Caco-2 (cell line): ENCODE measurements around the gene THEM4. TPM values are rescaled to one million over a fixed set of nuclear protein-coding genes. Genes with fewer than 3 reads are reported as not detected.

ENCODE experiments used
- BruUV-seq: library from RNA; stranded (reverse); fragments of 400-500 nt; replicated peaks from 2 replicates; lab custom pipeline; 2021; lab: Mats Ljungman, UMichigan
- CTCF ChIA-PET: fragments of 300-600 bp; sonication (Branson Sonifier 250); formaldehyde crosslinking; loops from one replicate; lab custom pipeline; 2022; ENCODE audit warnings: antibody characterized with exemption; lab: Charles Lee
- POLR2A ChIA-PET: fragments of 300-600 bp; sonication (Branson Sonifier 250); formaldehyde crosslinking; loops from one replicate; lab custom pipeline; 2022; ENCODE audit warnings: antibody characterized with exemption; lab: Charles Lee
- DNase-seq, 2 experiments: peaks; one replicate each; pipeline versions ENCODE4 v3.0.0 to v3.0.0-alpha.2; 2020 to 2022
- H3K27me3 ChIP-seq: replicated peaks from 2 replicates; pipeline ENCODE4 v1.6.0; 2011; ENCODE audit warnings: low read length; ENCODE audit not compliant: control insufficient read depth, insufficient read depth
- H3K36me3 ChIP-seq: 2 replicates; pipeline ENCODE4 v1.5.1; 2011; ENCODE audit warnings: low read length; ENCODE audit not compliant: control insufficient read depth, insufficient read depth
- H3K4me1 ChIP-seq: fragments of 250-450 bp; sonication (Bioruptor Pico); 2 replicates; pipeline ENCODE4 v1.5.1; 2020; ENCODE audit warnings: mild to moderate bottlenecking
- H3K4me3 ChIP-seq: 2 replicates; pipeline ENCODE4 v1.5.1; 2011; ENCODE audit warnings: low read depth, mild to moderate bottlenecking, control low read depth, low read length
- H3K9me3 ChIP-seq: fragments of 250-450 bp; sonication (Bioruptor Pico); 2 replicates; pipeline ENCODE4 v1.5.1; 2020; ENCODE audit warnings: mild to moderate bottlenecking, moderate library complexity
- H3K27ac Mint-ChIP-seq: one replicate; pipeline ENCODE4 v1.8.0; 2022; ENCODE audit warnings: mixed read lengths; ENCODE audit not compliant: unreplicated experiment
- H3K27me3 Mint-ChIP-seq: one replicate; pipeline ENCODE4 v1.8.0; 2022; ENCODE audit warnings: mixed read lengths; ENCODE audit not compliant: insufficient read depth, unreplicated experiment
- H3K36me3 Mint-ChIP-seq: one replicate; pipeline ENCODE4 v1.8.0; 2022; ENCODE audit warnings: mild to moderate bottlenecking, mixed read lengths; ENCODE audit not compliant: insufficient read depth, unreplicated experiment
- H3K4me1 Mint-ChIP-seq: one replicate; pipeline ENCODE4 v1.8.0; 2022; ENCODE audit warnings: low read depth, mixed read lengths; ENCODE audit not compliant: unreplicated experiment
- H3K4me3 Mint-ChIP-seq: one replicate; pipeline ENCODE4 v1.8.0; 2022; ENCODE audit warnings: mild to moderate bottlenecking, moderate library complexity, mixed read lengths; ENCODE audit not compliant: unreplicated experiment
- H3K9me3 Mint-ChIP-seq: one replicate; pipeline ENCODE4 v1.8.0; 2022; ENCODE audit warnings: mixed read lengths; ENCODE audit not compliant: unreplicated experiment
- CTCF ChIP-seq, 2 experiments: fragments of 200-600 bp in 1 of 2; IDR thresholded peaks; 1 replicate in 1 of 2; 2 replicates in 1 of 2; pipeline versions ENCODE4 v1.5.1 to v1.8.0; 2011 to 2022; ENCODE audit warnings: antibody characterized with exemption in 1 of 2, control low read depth in 1 of 2, inconsistent platforms in 1 of 2, low read depth in 1 of 2, low read length in 1 of 2, mild to moderate bottlenecking in 1 of 2, moderate library complexity in 1 of 2; ENCODE audit not compliant: insufficient read depth in 1 of 2, severe bottlenecking in 1 of 2, unreplicated experiment in 1 of 2
- intact Hi-C: fragments of 100-400 bp; cut with micrococcal nuclease; formaldehyde crosslinking; loops from one replicate; pipeline ENCODE4 v1.10.0; 2022; ENCODE audit not compliant: unreplicated experiment
- total RNA-seq: library from RNA; stranded (reverse); gene quantifications from 2 replicates; pipeline ENCODE4 v1.2.3, GENCODE V29; 2022

THEM4 gene
- total RNA-seq, 1 experiment from 2014 or later = 9.5 TPM

GRCh38 chr1:151939141-151939540, 29.8 kb upstream of the THEM4 start:
- H3K9me3 Mint-ChIP-seq = no peaks in the 10 kb centered on the region
- Histone ChIP-seq H3K27me3 (no peaks in the 10 kb centered on the region), H3K4me1 (peaks cover 30% of the 10 kb centered on the region), H3K9me3 (no peaks in the 10 kb centered on the region), H3K4me3 (no peak overlapping the region), H3K36me3 (no peaks in the 10 kb centered on the region)
- H3K27ac Mint-ChIP-seq = no peak overlapping the region
- no peaks in the 10 kb centered on the region for H3K27me3 Mint-ChIP-seq
- BruUV-seq = no TSS peak
- intact Hi-C loops = loop anchor here (10.0 kb wide), 1 partner anchor 54 kb away; no protein-coding TSS in a partner anchor
- DNase-seq = no peak
- H3K4me1 Mint-ChIP-seq = peaks cover 38% of the 10 kb centered on the region
- CTCF ChIA-PET = interaction anchor here (0.6 kb wide), 1 partner anchor 31 kb away, joined by 8 read pairs; no protein-coding TSS in a partner anchor
- no peak overlapping the region for H3K4me3 Mint-ChIP-seq
- H3K36me3 Mint-ChIP-seq = no peaks in the 10 kb centered on the region
- TF ChIP-seq CTCF (IDR thresholded peaks at IDR 0.05; ENCODE audit: insufficient read depth in 1 of 2, low read depth in 1 of 2, low read length in 1 of 2, severe bottlenecking in 1 of 2, unreplicated experiment in 1 of 2) = no peak
- POLR2A ChIA-PET = no interaction called here

GRCh38 chr1:151936653-151937052, 27.3 kb upstream of the THEM4 start:
- Mint-ChIP-seq H3K4me3 (peak overlapping the region; percentile 68), H3K9me3 (no peaks in the 10 kb centered on the region), H3K4me1 (peaks cover 41% of the 10 kb centered on the region), H3K27ac (peak overlapping the region; percentile 78), H3K36me3 (no peaks in the 10 kb centered on the region), H3K27me3 (no peaks in the 10 kb centered on the region)
- no TSS peak for BruUV-seq
- H3K9me3 ChIP-seq = no peaks in the 10 kb centered on the region
- H3K36me3 ChIP-seq = no peaks in the 10 kb centered on the region
- no peak for TF ChIP-seq CTCF (IDR thresholded peaks at IDR 0.05; ENCODE audit: insufficient read depth in 1 of 2, low read depth in 1 of 2, low read length in 1 of 2, severe bottlenecking in 1 of 2, unreplicated experiment in 1 of 2)
- ChIA-PET CTCF (interaction anchor here (0.8 to 5.0 kb wide), 11 partner anchors 10 to 100 kb away, joined by 3 to 120 read pairs (median 6); partner anchors contain the start of genes S100A11 and THEM4), POLR2A (interaction anchor here (0.7 to 1.6 kb wide), 5 partner anchors 40 to 100 kb away, joined by 3 to 7 read pairs (median 5); partner anchors contain the start of gene S100A11)
- DNase-seq = peak; percentile 78 to 87
- peaks cover 32% of the 10 kb centered on the region for H3K4me1 ChIP-seq
- no peak overlapping the region for H3K4me3 ChIP-seq
- no peaks in the 10 kb centered on the region for H3K27me3 ChIP-seq
- intact Hi-C loops = loop anchor here (1.0 to 10.0 kb wide), 2 partner anchors 32 to 52 kb away; no protein-coding TSS in a partner anchor

GRCh38 chr1:151935894-151936602, 26.7 kb upstream of the THEM4 start:
- peaks cover 32% of the 10 kb centered on the region for H3K4me1 ChIP-seq
- H3K36me3 ChIP-seq = no peaks in the 10 kb centered on the region
- no peaks in the 10 kb centered on the region for H3K9me3 ChIP-seq
- no peaks in the 10 kb centered on the region for H3K27me3 ChIP-seq
- CTCF ChIA-PET = interaction anchor here (0.8 to 5.0 kb wide), 11 partner anchors 9 to 101 kb away, joined by 3 to 120 read pairs (median 6); partner anchors contain the start of genes S100A11 and THEM4
- Mint-ChIP-seq H3K36me3 (no peaks in the 10 kb centered on the region), H3K4me3 (peak overlapping the region; percentile 68), H3K27me3 (no peaks in the 10 kb centered on the region), H3K9me3 (no peaks in the 10 kb centered on the region), H3K27ac (peak overlapping the region; percentile 78), H3K4me1 (peaks cover 36% of the 10 kb centered on the region)
- POLR2A ChIA-PET = interaction anchor here (0.7 to 1.6 kb wide), 6 partner anchors 27 to 101 kb away, joined by 3 to 7 read pairs (median 5); partner anchors contain the start of genes S100A11 and THEM4
- intact Hi-C loops = loop anchor here (1.0 to 10.0 kb wide), 2 partner anchors 32 to 51 kb away; no protein-coding TSS in a partner anchor
- H3K4me3 ChIP-seq = peak overlapping the region; percentile 12; the same call in 1 of the 2 replicates
- TSS peak; percentile 63 for BruUV-seq
- TF ChIP-seq CTCF (IDR thresholded peaks at IDR 0.05; ENCODE audit: insufficient read depth in 1 of 2, low read depth in 1 of 2, low read length in 1 of 2, severe bottlenecking in 1 of 2, unreplicated experiment in 1 of 2) = no peak
- no peak for DNase-seq
